NCI-H345 (cell line): ENCODE data around the gene UCHL1.

Source experiments
- DNase-seq: peaks from one replicate; lab custom pipeline; 2025; lab: John Stamatoyannopoulos, UW

UCHL1 gene

GRCh38 chr4:41256740-41257256, at the start of gene UCHL1:
UCHL1 (plus strand) TSS chr4:41256928; CDS start chr4:41256977, 49 bp downstream.
- peak; percentile 93 for DNase-seq

GRCh38 chr4:41207291-41207831, 49.4 kb upstream of the UCHL1 start:
- no peak for DNase-seq

- DNase-seq, result no peak
Observed at GRCh38 chr4:41209187-41209586, 47.5 kb upstream of the UCHL1 start.

GRCh38 chr4:41209901-41210300, 46.8 kb upstream of the UCHL1 start:
- DNase-seq, result no peak

GRCh38 chr4:41211951-41212615, 44.6 kb upstream of the UCHL1 start:
- DNase-seq, result no peak

GRCh38 chr4:41212616-41213203, 44.0 kb upstream of the UCHL1 start:
- DNase-seq, result peak; percentile 3

GRCh38 chr4:41213625-41214135, 43.0 kb upstream of the UCHL1 start:
- DNase-seq, result peak; percentile 31

GRCh38 chr4:41214136-41214824, 42.4 kb upstream of the UCHL1 start, which contains the start of gene APBB2:
APBB2 (minus strand) TSS chr4:41214542; CDS start chr4:41033254, 181,288 bp downstream.
- DNase-seq, result peak; percentile 96

- DNase-seq, result no peak
Observed at GRCh38 chr4:41214825-41215146, 41.9 kb upstream of the UCHL1 start.

- DNase-seq, result no peak
Observed at GRCh38 chr4:41215155-41215554, 41.6 kb upstream of the UCHL1 start.

- DNase-seq, result no peak
Observed at GRCh38 chr4:41215969-41216293, 40.8 kb upstream of the UCHL1 start.

- DNase-seq, result peak; percentile 85
Observed at GRCh38 chr4:41216294-41217019, 40.3 kb upstream of the UCHL1 start.

- DNase-seq, result no peak
Observed at GRCh38 chr4:41217020-41217333, 39.8 kb upstream of the UCHL1 start.

- DNase-seq, result no peak
Observed at GRCh38 chr4:41217374-41217773, 39.4 kb upstream of the UCHL1 start.

- DNase-seq, result no peak
Observed at GRCh38 chr4:41218703-41219102, 38.0 kb upstream of the UCHL1 start.

GRCh38 chr4:41219421-41219950, 37.2 kb upstream of the UCHL1 start:
- DNase-seq, result no peak

- no peak for DNase-seq
Observed at GRCh38 chr4:41221850-41222645, 34.7 kb upstream of the UCHL1 start.

- no peak for DNase-seq
Observed at GRCh38 chr4:41227902-41228301, 28.8 kb upstream of the UCHL1 start.

- no peak for DNase-seq
Observed at GRCh38 chr4:41232406-41232805, 24.3 kb upstream of the UCHL1 start.

GRCh38 chr4:41232856-41233255, 23.9 kb upstream of the UCHL1 start:
- no peak for DNase-seq

GRCh38 chr4:41236032-41236431, 20.7 kb upstream of the UCHL1 start:
- no peak for DNase-seq
